Stomach (tissue), 9 donors: ENCODE data around the gene ST14. TPM values are rescaled to one million over a fixed set of nuclear protein-coding genes. Genes with fewer than 3 reads are reported as not detected.

Experiments used
- DNase-seq, 2 donors: peaks; one replicate each; pipeline versions ENCODE4 v3.0.0 to v3.0.0-alpha.2; 2013 to 2019
- H3K27ac ChIP-seq, 5 donors: fragments of 200-600 bp in 4 of 5; sonication (generic) in 4 of 5; one replicate each; pipeline ENCODE4 v1.5.1; 2013 to 2019; ENCODE audit warnings: mild to moderate bottlenecking in 1 of 5, moderate library complexity in 1 of 5
- H3K27me3 ChIP-seq, 3 donors: fragments of 200-600 bp; sonication (generic); one replicate each; pipeline ENCODE4 v1.5.1; 2017 to 2019; ENCODE audit warnings: mixed run types in 1 of 3
- H3K36me3 ChIP-seq, 4 donors: fragments of 200-600 bp; sonication (generic); 1 replicate in 3 of 4; 2 replicates in 1 of 4; pipeline ENCODE4 v1.5.1; 2016 to 2019
- H3K4me1 ChIP-seq, 4 donors: fragments of 200-600 bp; sonication (generic); one replicate each; pipeline ENCODE4 v1.5.1; 2016 to 2019
- H3K4me3 ChIP-seq, 4 donors: fragments of 200-600 bp; sonication (generic) in 3 of 4; one replicate each; pipeline ENCODE4 v1.5.1; 2016 to 2019; ENCODE audit warnings: mild to moderate bottlenecking in 1 of 4
- H3K9me3 ChIP-seq, 4 donors: fragments of 200-600 bp; sonication (generic); one replicate each; pipeline ENCODE4 v1.5.1; 2016 to 2019
- CTCF ChIP-seq, 7 experiments: fragments of 450-650 bp in 4 of 7; fragments of 200-600 bp in 3 of 7; sonication (generic) in 3 of 7; IDR thresholded peaks; one replicate each; pipeline ENCODE4 v1.5.1; 2016 to 2019; ENCODE audit warnings: antibody characterized with exemption in 7 of 7, control low read depth in 2 of 7, mild to moderate bottlenecking in 1 of 7
- EP300 ChIP-seq: sonication (generic); formaldehyde crosslinking; IDR thresholded peaks from one replicate; pipeline ENCODE4 v1.6.1; 2017; ENCODE audit warnings: antibody characterized with exemption
- POLR2A ChIP-seq, 4 donors: fragments of 450-650 bp; IDR thresholded peaks; one replicate each; pipeline ENCODE4 v1.6.1; 2016; ENCODE audit warnings: antibody characterized with exemption in 4 of 4, control low read depth in 2 of 4, mild to moderate bottlenecking in 1 of 4, moderate library complexity in 1 of 4
- POLR2AphosphoS5 ChIP-seq, 3 donors: sonication (generic); formaldehyde crosslinking; IDR thresholded peaks; one replicate each; pipeline ENCODE4 v1.6.1; 2016; ENCODE audit warnings: antibody characterized with exemption in 3 of 3
- WGBS, 5 donors: extraction: QIAGEN DNeasy Blood & Tissue Kit in 3 of 5; methylation state at CpG; one replicate each; pipeline versions ENCODE4 v1.1.5 to v1.1.7; 2013 to 2018; 5-methylcytosine and 5-hydroxymethylcytosine counted together
- intact Hi-C: fragments of 100-400 bp; cut with DNase I; formaldehyde crosslinking; loops from one replicate; pipeline ENCODE4 v1.15.1; 2023; ENCODE audit warnings: low total_unique reads
- polyA plus RNA-seq, 3 donors: library from polyadenylated mRNA; stranded (reverse); fragments of 200-250 nt; gene quantifications; one replicate each; pipeline ENCODE4 v1.2.3, GENCODE V29; 2013
- total RNA-seq, 5 donors: library from RNA; depleted of rRNA; stranded (reverse); fragments of >200 nt; gene quantifications; one replicate each; pipeline versions ENCODE4 v1.1.0 to v1.2.3, GENCODE V29; 2014 to 2016
- donor health status: healthy with polysubstance abuse.
- donor health status: Bipolar disorder and iron deficiency.
- donor health status: healthy.

ST14 gene
- total and polyA plus RNA-seq, 8 donors: 12.4 to 380 (median 50.0) TPM

- intact Hi-C loops: no loop called here
- H3K27me3 ChIP-seq: peaks cover 0 to 46% (median 0%) of the 10 kb centered on the region in 3 donors
- 57 to 69% (median 63%) methylated on average over 14 of the region's 14 CpGs for WGBS, 5 donors
Observed at GRCh38 chr11:130159139-130159538, 443 bp upstream of the ST14 start.

DNA sequence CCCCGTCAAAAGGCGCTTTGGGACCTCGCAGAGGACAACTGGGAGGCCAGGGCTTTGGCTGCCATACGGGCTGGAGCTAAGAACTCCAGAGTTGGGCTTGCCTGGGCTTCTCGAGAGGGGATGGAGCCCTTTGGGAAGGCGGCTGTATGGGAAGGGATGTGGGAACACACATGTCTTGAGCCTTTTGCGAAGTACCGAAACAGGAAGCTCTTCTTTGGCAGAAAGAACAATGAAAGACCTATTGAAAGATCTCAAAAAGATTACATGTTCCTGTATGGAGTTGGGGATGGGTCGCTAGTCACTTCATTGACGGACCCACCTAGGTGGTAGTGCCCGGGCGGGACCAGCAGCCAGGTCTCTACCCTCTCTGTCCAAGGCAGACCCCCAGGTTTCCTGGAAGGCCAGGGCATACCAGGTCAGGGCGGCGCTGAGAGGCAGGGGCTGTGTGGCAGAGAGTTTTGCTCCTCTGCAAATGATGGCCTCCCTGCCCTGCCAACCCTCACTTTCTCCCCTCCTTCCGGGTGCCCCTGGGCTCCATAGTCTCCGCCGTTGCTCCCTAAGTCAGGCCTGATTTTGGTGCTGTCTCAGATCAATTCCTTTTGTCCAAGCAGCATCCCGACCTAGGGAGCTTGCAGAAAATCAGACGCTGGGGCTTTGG is 1.0 kb downstream of the ST14 start:
- Histone ChIP-seq H3K4me1 (peaks cover 32 to 66% (median 53%) of the 10 kb centered on the region in 4 donors), H3K36me3 (no peaks in the 10 kb centered on the region), H3K9me3 (no peaks in the 10 kb centered on the region), H3K27me3 (peaks cover 0 to 46% (median 0%) of the 10 kb centered on the region in 3 donors), H3K27ac (peak overlapping the region; percentile 89 to 97 (median 90)), H3K4me3 (peak overlapping the region; percentile 53 to 70 (median 58))
- 20 to 36% (median 28%) methylated on average over 19 of the region's 19 CpGs for WGBS, 5 donors
- DNase-seq: peak in 1 of 2 donors; percentile 28
- intact Hi-C loops: no loop called here
- TF ChIP-seq EP300 (no peak), CTCF (IDR thresholded peaks at IDR 0.05) (no peak), POLR2AphosphoS5 (IDR thresholded peaks at IDR 0.05) (no peak), POLR2A (IDR thresholded peaks at IDR 0.05) (no peak)

More at GRCh38 chr11:130159139-130159538, 443 bp upstream of the ST14 start:
- TF ChIP-seq POLR2AphosphoS5 (IDR thresholded peaks at IDR 0.05): no peak
- no peak for TF ChIP-seq CTCF (IDR thresholded peaks at IDR 0.05)
- TF ChIP-seq EP300: no peak
- TF ChIP-seq POLR2A (IDR thresholded peaks at IDR 0.05): no peak
- H3K4me1 ChIP-seq: peaks cover 32 to 56% (median 45%) of the 10 kb centered on the region in 4 donors
- peak overlapping the region; percentile 53 to 70 (median 58) for H3K4me3 ChIP-seq
- peak overlapping the region; percentile 89 to 97 (median 90) for H3K27ac ChIP-seq
- peak in 1 of 2 donors; percentile 27 for DNase-seq
- H3K36me3 ChIP-seq: no peaks in the 10 kb centered on the region
- H3K9me3 ChIP-seq: no peaks in the 10 kb centered on the region

- Histone ChIP-seq H3K4me3 (peak overlapping the region in 3 of 4 donors; percentile 53 to 70 (median 59)), H3K36me3 (no peaks in the 10 kb centered on the region), H3K27ac (peak overlapping the region in 3 of 5 donors; percentile 89 to 97 (median 90)), H3K9me3 (no peaks in the 10 kb centered on the region), H3K4me1 (peaks cover 32 to 71% (median 59%) of the 10 kb centered on the region in 4 donors), H3K27me3 (peaks cover 0 to 46% (median 0%) of the 10 kb centered on the region in 3 donors)
- peak in 1 of 2 donors; percentile 32 for DNase-seq
- 52 to 59% (median 54%) methylated on average over 11 of the region's 11 CpGs for WGBS, 5 donors
- intact Hi-C loops: no loop called here
- TF ChIP-seq EP300: no peak
- TF ChIP-seq POLR2A (IDR thresholded peaks at IDR 0.05): no peak
- TF ChIP-seq POLR2AphosphoS5 (IDR thresholded peaks at IDR 0.05): no peak
- TF ChIP-seq CTCF (IDR thresholded peaks at IDR 0.05): no peak
Observed at GRCh38 chr11:130161441-130162145, 2.0 kb downstream of the ST14 start.

GRCh38 chr11:130162733-130163132 is 3.2 kb downstream of the ST14 start:
- Histone ChIP-seq H3K4me1 (peaks cover 32 to 79% (median 59%) of the 10 kb centered on the region in 4 donors), H3K4me3 (no peak overlapping the region), H3K9me3 (no peaks in the 10 kb centered on the region), H3K27me3 (peaks cover 0 to 46% (median 0%) of the 10 kb centered on the region in 3 donors), H3K27ac (peak overlapping the region in 3 of 5 donors; percentile 66 to 76 (median 67)), H3K36me3 (no peaks in the 10 kb centered on the region)
- intact Hi-C loops: no loop called here
- 68 to 80% (median 71%) methylated on average over 5 of the region's 5 CpGs for WGBS, 5 donors
- TF ChIP-seq POLR2A (IDR thresholded peaks at IDR 0.05) (no peak), EP300 (no peak), POLR2AphosphoS5 (IDR thresholded peaks at IDR 0.05) (no peak), CTCF (IDR thresholded peaks at IDR 0.05) (no peak)
- DNase-seq: no peak
